T-helper 17 cell (primary cell): ENCODE data around the gene KCNMA1. TPM values are rescaled to one million over a fixed set of nuclear protein-coding genes. Genes with fewer than 3 reads are reported as not detected.
A peak's percentile ranks its signal among the peaks of the same experiment; 100 is the strongest.

Experiments
- ATAC-seq: fragments of 150-1000 bp; cut with Tn5 transposase; 2 replicates; pipeline ENCODE4 v1.10.0; 2021; ENCODE audit warnings: mild to moderate bottlenecking, moderate library complexity
- DNase-seq, 3 donors: peaks; one replicate each; pipeline versions ENCODE4 v3.0.0 to v3.0.0-alpha.2; 2020 to 2021
- H3K9me3 ChIP-seq: one replicate; pipeline ENCODE4 v1.7.0; 2013; ENCODE audit warnings: low read length, mild to moderate bottlenecking; ENCODE audit not compliant: control insufficient read depth, poor library complexity, severe bottlenecking
- H3K27ac Mint-ChIP-seq: one replicate; pipeline ENCODE4 v1.8.0; 2022; ENCODE audit warnings: mild to moderate bottlenecking, moderate library complexity, mixed read lengths
- H3K27me3 Mint-ChIP-seq: one replicate; pipeline ENCODE4 v1.8.0; 2022; ENCODE audit warnings: mixed read lengths
- H3K36me3 Mint-ChIP-seq: one replicate; pipeline ENCODE4 v1.8.0; 2022; ENCODE audit warnings: low read depth, mixed read lengths
- H3K4me1 Mint-ChIP-seq: one replicate; pipeline ENCODE4 v1.8.0; 2022; ENCODE audit warnings: mild to moderate bottlenecking, mixed read lengths
- H3K4me3 Mint-ChIP-seq: one replicate; pipeline ENCODE4 v1.8.0; 2022; ENCODE audit warnings: mild to moderate bottlenecking, moderate library complexity, mixed read lengths
- total RNA-seq, 4 donors: library from RNA in 2 of 4; stranded (reverse) in 2 of 4; gene quantifications; one replicate each; pipeline ENCODE4 v1.2.3 and lab custom pipeline; 2022 to 2026

KCNMA1 gene
- total RNA-seq, 2 donors from 2014 or later = 0.27 TPM; not detected in 1

DNA sequence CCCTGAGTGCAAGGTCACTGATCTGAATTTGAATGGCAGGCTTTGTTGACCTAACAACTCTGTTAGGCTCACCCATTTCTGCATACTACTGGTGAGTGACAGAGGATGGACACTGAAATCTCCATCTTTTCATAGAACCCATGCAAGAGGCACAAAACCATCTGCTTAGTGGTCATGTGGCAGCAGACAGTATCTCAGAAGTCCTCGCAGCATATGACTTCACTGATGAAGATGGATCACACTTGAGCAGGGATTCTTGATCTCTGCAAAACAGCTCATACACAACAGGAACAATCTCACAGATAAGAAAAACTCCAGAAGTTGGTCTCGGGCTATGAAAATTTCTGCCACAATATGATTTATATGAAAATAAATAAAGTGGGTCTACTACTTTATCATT lies 487.9 kb downstream of the KCNMA1 start:
- no peaks in the 10 kb centered on the region for H3K9me3 ChIP-seq
- Mint-ChIP-seq H3K4me3 (no peak overlapping the region), H3K4me1 (no peaks in the 10 kb centered on the region), H3K27ac (no peak overlapping the region), H3K27me3 (peaks cover 16% of the 10 kb centered on the region), H3K36me3 (no peaks in the 10 kb centered on the region)
- no peak for ATAC-seq
- DNase-seq = no peak

DNA sequence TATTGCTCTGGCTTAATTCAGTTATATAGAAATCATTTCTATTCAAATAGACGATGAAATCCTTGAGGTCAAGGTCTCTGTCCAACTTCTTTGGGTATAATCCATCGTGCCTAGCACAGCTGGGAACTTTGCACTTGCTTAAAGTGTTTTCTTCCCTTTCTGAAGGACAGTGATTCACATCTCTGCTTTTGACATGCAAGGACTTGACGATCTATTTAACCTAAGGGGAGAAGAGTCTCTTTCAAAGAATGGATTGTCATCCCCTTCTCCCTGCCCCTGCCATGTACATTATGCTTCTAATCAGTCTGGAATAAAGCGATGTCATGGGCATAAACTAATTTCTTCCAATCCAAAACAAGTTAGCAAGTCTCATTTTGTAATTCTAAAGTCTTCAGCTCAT lies 488.6 kb downstream of the KCNMA1 start:
- Mint-ChIP-seq H3K4me3 (no peak overlapping the region), H3K36me3 (no peaks in the 10 kb centered on the region), H3K4me1 (no peaks in the 10 kb centered on the region), H3K27me3 (peaks cover 9% of the 10 kb centered on the region), H3K27ac (no peak overlapping the region)
- ATAC-seq (no peak), DNase-seq (no peak)
- no peaks in the 10 kb centered on the region for H3K9me3 ChIP-seq

- ATAC-seq = no peak
- Mint-ChIP-seq H3K27me3 (peaks cover 5% of the 10 kb centered on the region), H3K4me3 (no peak overlapping the region), H3K4me1 (no peaks in the 10 kb centered on the region), H3K36me3 (no peaks in the 10 kb centered on the region), H3K27ac (no peak overlapping the region)
- no peak for DNase-seq
- H3K9me3 ChIP-seq = no peaks in the 10 kb centered on the region
Measured at GRCh38 chr10:77147871-77148270, 489.7 kb downstream of the KCNMA1 start.

DNA sequence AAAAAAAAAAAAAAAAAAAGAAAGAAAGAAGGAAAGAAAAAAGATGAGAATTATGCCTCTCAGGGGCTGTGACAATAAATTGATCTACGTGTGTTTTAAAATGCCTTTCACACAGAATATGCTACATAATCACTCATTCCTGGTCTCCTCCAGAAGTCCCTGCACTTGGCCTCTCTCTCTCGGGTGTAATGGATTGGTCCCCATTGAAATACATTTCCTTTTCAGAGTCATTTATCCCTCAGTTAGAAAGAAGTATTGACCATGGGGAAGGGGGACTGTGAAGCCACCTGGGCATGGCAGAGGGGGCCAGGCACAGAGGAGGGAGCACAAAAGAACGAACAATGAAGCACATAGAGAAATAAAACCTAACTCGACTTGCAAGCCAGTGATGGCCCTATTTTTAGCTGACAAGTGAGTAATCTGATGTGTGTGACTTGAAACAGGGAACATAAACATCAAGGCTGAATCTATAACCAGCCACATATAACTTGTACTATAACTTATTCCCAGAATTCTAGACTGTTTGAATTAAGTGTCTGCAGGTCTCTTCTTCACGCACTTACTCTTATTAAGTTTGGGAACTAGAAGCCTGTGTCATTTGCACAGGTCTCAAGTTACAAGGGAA lies 490.8 kb downstream of the KCNMA1 start:
- H3K9me3 ChIP-seq = no peaks in the 10 kb centered on the region
- ATAC-seq (no peak), DNase-seq (no peak)
- H3K36me3 Mint-ChIP-seq = no peaks in the 10 kb centered on the region
- peak overlapping the region; percentile 56 for H3K27ac Mint-ChIP-seq
- no peak overlapping the region for H3K4me3 Mint-ChIP-seq
- H3K4me1 Mint-ChIP-seq = no peaks in the 10 kb centered on the region
- H3K27me3 Mint-ChIP-seq = peaks cover 5% of the 10 kb centered on the region

DNA sequence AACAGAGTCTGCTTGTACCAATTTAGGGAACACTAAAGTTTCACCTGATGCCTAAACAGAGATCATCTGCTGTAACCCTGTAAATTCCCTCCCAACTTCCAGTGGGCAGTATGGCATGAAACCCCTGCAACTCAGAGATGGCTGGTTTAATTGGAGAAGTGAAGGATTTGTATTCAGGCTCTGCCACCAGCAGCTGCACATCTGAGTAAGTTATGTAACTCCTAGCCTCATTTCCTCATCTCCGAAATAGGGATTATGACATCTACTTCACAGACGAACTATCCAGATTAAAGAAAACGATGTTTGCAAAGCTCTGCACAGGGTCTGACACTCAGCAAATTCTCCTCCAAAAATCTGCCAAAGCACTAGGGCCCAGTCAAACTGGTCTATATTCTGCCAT lies 493.0 kb downstream of the KCNMA1 start:
- H3K27ac Mint-ChIP-seq = no peak overlapping the region
- DNase-seq = no peak
- H3K36me3 Mint-ChIP-seq = no peaks in the 10 kb centered on the region
- ATAC-seq = no peak
- H3K4me1 Mint-ChIP-seq = no peaks in the 10 kb centered on the region
- peaks cover 18% of the 10 kb centered on the region for H3K27me3 Mint-ChIP-seq
- no peaks in the 10 kb centered on the region for H3K9me3 ChIP-seq
- no peak overlapping the region for H3K4me3 Mint-ChIP-seq

GRCh38 chr10:77139252-77140160 lies 498.1 kb downstream of the KCNMA1 start:
- no peak for ATAC-seq
- H3K36me3 Mint-ChIP-seq = no peaks in the 10 kb centered on the region
- H3K27me3 Mint-ChIP-seq = peaks cover 29% of the 10 kb centered on the region
- H3K27ac Mint-ChIP-seq = no peak overlapping the region
- no peak for DNase-seq
- H3K4me1 Mint-ChIP-seq = no peaks in the 10 kb centered on the region
- H3K9me3 ChIP-seq = no peaks in the 10 kb centered on the region
- H3K4me3 Mint-ChIP-seq = no peak overlapping the region

DNA sequence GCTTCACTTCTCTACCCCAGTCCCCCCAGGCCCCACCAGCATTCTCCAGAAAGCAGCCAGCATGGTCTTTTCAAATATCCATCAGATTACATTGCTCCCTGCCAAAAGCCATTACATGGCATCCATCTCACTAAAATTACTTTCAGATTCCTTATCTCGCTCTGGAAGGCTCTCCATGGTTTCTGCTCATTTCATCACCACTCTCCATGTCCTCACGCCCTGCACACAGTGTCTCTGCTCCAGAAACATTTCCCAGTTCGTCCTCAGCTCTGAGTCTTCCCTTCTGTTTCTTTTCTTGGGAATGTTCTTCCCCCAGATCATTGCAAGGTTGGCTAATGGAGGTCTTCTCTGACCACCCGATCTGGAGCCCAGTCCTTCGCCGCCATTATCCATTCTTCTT lies 499.1 kb downstream of the KCNMA1 start:
- Mint-ChIP-seq H3K36me3 (no peaks in the 10 kb centered on the region), H3K4me1 (no peaks in the 10 kb centered on the region), H3K27me3 (peaks cover 29% of the 10 kb centered on the region), H3K4me3 (no peak overlapping the region), H3K27ac (no peak overlapping the region)
- ATAC-seq (no peak), DNase-seq (no peak)
- H3K9me3 ChIP-seq = no peaks in the 10 kb centered on the region

DNA sequence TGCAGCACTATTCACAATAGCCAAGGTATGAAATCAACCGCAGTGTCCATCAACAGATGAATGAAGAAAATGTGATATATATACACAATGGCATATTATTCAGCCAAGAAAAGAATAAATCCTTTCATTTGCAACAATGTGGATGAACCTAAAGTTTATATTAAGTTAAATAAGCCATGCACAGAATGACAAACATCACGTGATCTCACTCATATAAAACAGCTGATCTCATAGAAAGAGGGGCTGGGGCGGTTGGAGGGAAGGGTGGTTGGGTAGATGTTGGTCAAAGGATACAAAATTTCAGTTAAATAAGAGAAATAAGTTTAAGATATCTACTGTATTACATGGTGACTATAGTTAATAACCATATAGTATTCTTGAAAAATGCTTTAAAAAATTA lies 502.1 kb downstream of the KCNMA1 start:
- Mint-ChIP-seq H3K27ac (no peak overlapping the region), H3K4me1 (no peaks in the 10 kb centered on the region), H3K36me3 (peaks cover 2% of the 10 kb centered on the region), H3K27me3 (peaks cover 24% of the 10 kb centered on the region), H3K4me3 (no peak overlapping the region)
- no peak for DNase-seq
- H3K9me3 ChIP-seq = no peaks in the 10 kb centered on the region
- no peak for ATAC-seq

- H3K4me1 Mint-ChIP-seq = no peaks in the 10 kb centered on the region
- no peak for ATAC-seq
- no peaks in the 10 kb centered on the region for H3K9me3 ChIP-seq
- DNase-seq = no peak
- no peak overlapping the region for H3K27ac Mint-ChIP-seq
- H3K27me3 Mint-ChIP-seq = peaks cover 19% of the 10 kb centered on the region
- no peak overlapping the region for H3K4me3 Mint-ChIP-seq
- H3K36me3 Mint-ChIP-seq = peaks cover 5% of the 10 kb centered on the region
Measured at GRCh38 chr10:77131214-77131613, 506.4 kb downstream of the KCNMA1 start.

- H3K27me3 Mint-ChIP-seq = peaks cover 34% of the 10 kb centered on the region
- H3K4me3 Mint-ChIP-seq = no peak overlapping the region
- no peaks in the 10 kb centered on the region for H3K4me1 Mint-ChIP-seq
- H3K36me3 Mint-ChIP-seq = peaks cover 5% of the 10 kb centered on the region
- H3K9me3 ChIP-seq = no peaks in the 10 kb centered on the region
- no peak for DNase-seq
- no peak for ATAC-seq
- no peak overlapping the region for H3K27ac Mint-ChIP-seq
Measured at GRCh38 chr10:77127243-77127642, 510.4 kb downstream of the KCNMA1 start.

GRCh38 chr10:77125231-77125630 lies 512.4 kb downstream of the KCNMA1 start:
- no peak for DNase-seq
- peaks cover 35% of the 10 kb centered on the region for H3K27me3 Mint-ChIP-seq

GRCh38 chr10:77123330-77123729 lies 514.3 kb downstream of the KCNMA1 start:
- no peak overlapping the region for H3K27ac Mint-ChIP-seq
- ATAC-seq (no peak), DNase-seq (no peak)
- no peaks in the 10 kb centered on the region for H3K9me3 ChIP-seq
- peaks cover 53% of the 10 kb centered on the region for H3K27me3 Mint-ChIP-seq
- H3K4me1 Mint-ChIP-seq = peaks cover 3% of the 10 kb centered on the region
- H3K4me3 Mint-ChIP-seq = no peak overlapping the region
- H3K36me3 Mint-ChIP-seq = peaks cover 3% of the 10 kb centered on the region

More at GRCh38 chr10:77125231-77125630, 512.4 kb downstream of the KCNMA1 start:
- peaks cover 3% of the 10 kb centered on the region for H3K36me3 Mint-ChIP-seq
- H3K4me3 Mint-ChIP-seq = no peak overlapping the region
- no peak overlapping the region for H3K27ac Mint-ChIP-seq
- no peaks in the 10 kb centered on the region for H3K9me3 ChIP-seq
- ATAC-seq = no peak
- H3K4me1 Mint-ChIP-seq = no peaks in the 10 kb centered on the region

GRCh38 chr10:77121829-77122228 lies 515.8 kb downstream of the KCNMA1 start:
- peaks cover 4% of the 10 kb centered on the region for H3K4me1 Mint-ChIP-seq
- ATAC-seq (no peak), DNase-seq (no peak)
- no peaks in the 10 kb centered on the region for H3K9me3 ChIP-seq
- H3K4me3 Mint-ChIP-seq = no peak overlapping the region
- H3K27ac Mint-ChIP-seq = no peak overlapping the region
- no peaks in the 10 kb centered on the region for H3K36me3 Mint-ChIP-seq
- peaks cover 57% of the 10 kb centered on the region for H3K27me3 Mint-ChIP-seq
